Fibroblast of skin of back (primary cell): ENCODE measurements around the gene GLT1D1.

Experiments used
- DNase-seq: peaks from one replicate; pipeline ENCODE4 v3.0.0-alpha.2; 2013

Gene GLT1D1

DNA sequence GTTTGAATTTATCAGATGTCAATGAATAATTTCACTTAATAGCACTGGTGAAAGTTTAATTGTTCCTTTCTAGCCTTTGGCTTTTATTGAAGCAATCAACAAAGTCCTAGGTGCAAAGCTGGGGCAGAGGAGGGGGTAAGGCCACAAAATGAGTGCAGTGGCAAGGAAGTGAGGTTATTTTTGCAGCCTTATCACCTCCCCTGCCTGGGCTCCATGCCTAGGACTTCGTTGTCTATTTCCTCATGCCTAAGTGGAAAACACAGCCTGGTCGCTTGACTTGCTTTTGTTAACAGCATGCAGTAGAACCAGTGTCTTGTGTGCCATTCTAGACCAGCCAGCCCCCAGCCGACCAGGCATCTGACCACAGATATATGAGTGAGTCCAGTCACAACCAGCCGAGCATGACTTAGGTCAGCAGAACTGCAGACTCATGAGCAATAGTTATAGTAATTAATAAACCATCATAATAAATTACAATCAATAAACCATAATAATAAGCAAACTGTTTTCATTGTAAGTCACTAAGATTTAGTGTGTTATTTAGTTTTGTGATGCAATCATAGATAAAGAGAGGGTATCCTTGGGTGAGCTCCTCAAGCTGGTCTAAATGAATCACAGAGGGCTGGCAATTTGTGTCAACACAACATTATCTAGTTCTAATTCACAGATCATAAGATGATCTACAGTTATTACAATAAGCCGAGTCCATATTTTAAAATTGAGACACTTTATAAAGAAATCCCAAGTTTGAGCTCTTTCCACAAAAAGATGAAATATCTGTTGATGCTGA is 156.8 kb downstream of the GLT1D1 start:
- DNase-seq = no peak

DNA sequence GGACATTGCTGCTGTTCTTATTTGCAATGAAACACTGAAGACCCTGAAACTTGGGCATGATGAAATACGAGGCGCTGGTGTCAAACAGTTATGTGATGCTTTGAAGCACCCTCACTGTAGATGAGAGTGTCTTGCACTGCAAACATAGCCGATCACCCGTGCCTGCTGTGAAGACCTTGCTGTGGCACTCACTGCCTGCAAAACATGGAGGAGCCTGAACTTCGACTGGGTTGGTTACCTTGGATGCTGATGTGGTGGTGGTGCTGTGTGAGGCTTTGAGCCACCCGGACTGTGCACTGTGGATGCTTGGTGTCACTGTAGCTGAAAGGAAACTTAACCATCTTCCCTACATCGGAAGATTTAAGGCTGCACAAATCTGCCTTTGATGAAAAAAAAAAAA is 162.9 kb downstream of the GLT1D1 start:
- no peak for DNase-seq

DNA sequence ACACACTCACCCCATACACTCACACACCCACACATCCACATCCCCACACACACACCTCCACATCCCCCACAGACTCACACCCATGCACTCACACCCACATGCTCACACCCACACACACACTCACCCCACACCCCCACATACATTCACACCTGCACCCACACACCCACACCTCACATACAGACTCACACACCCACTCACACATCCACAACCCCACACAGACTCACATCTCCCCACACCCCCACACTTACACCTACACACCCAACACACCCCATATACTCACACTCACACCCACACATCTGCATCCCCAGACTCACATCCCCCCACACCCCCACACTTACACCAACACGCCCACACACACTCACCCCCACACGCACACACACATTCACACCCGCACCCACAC is 171.8 kb downstream of the GLT1D1 start:
- no peak for DNase-seq

- DNase-seq = no peak
Observed at GRCh38 chr12:129028844-129029243, 175.6 kb downstream of the GLT1D1 start.
